HG03097 (cell line): Measurements from ENCODE around the gene TDRD9.
"Not testable (repeated sequence)": the region's sequence is repeated elsewhere in the genome, so short reads cannot be mapped to it uniquely, and the experiment has no call there.

Source experiments
- ATAC-seq: cut with Tn5 transposase; IDR thresholded peaks from one replicate; pipeline ENCODE4 v1.9.1; 2021; ENCODE audit not compliant: unreplicated experiment, low FRiP score

Gene TDRD9

DNA sequence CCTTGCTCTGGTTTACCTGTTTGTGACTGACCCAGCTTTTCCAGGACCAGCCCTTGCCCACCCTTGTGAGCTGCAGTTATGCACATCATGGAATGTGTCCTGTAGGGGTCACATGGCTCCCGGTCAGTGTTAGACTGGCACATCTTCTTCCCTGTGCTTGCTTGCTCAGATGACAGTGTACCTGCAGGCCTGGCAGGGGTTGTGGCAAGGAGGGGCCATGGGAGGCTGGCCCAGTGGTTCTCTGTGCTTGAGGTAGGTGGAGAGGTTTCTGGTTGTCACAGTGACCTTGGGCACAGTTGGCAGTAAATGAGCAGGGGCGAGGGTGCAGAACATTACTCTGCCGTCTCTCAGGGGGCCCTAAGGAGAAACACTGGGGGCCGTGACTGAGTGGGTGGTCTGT is 41.7 kb downstream of the TDRD9 start:
- ATAC-seq, result no peak

DNA sequence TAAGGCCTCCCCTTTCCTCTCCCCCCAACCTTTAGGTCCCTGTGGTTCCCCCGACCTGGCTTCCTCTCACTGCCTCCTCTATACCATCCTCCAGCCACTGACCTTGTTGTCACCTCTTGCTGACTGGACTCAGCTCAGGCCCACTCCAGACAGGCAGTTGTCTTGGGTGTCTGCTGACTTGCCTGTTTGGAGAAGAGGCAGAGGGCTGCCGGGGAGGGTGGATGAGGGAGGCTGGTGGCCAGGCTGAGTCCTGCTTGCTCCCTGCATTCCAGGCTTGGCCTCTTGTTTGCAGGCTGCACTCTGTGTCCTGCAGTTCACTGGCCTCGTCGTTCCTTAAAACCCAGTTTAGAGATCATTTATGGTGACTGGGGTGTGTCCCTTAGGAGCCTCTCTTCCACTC is 45.1 kb downstream of the TDRD9 start:
- no peak for ATAC-seq

DNA sequence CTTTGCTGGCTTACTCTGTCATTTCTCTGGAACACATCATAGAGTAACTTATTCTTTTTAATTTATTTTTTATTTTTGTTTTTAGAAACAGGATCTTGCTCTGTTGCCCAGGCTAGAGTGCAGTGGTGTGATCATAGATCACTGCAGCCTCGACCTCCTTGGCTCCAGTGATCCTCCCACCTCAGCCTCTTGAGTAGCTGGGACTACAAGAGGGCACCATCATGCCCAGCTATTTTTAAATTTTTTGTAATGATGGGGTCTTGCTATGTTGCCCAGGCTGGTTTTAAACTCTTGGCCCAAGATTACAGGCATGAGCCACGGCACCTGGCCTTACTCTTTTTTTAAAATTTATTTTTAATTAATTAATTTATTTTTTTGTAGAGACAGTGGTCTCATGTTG is 46.3 kb downstream of the TDRD9 start:
- ATAC-seq, result no peak

GRCh38 chr14:103980623-103981238 is 52.5 kb downstream of the TDRD9 start:
- ATAC-seq, result not testable (repeated sequence)

- ATAC-seq, result no peak
Measured at GRCh38 chr14:103984196-103984595, 55.9 kb downstream of the TDRD9 start.

DNA sequence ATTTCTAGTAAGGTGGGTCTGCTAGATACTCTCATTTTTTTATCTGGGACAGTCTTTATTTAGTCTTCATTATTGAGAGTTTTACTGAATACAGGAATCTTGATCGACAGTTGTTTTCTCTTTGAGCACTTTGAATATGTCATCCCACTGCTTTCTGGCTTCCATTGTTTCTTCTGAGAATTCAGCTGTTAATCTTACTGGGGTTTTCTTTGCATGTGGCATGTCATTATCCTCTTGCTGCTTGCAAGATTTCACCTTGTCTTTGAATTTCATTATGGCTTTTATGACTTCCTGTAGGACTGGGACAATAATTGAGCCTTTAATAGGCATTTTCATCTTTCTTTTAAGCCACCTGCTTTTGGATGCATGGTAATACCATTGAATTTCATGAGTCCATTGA is 60.8 kb downstream of the TDRD9 start:
- ATAC-seq, result no peak

- ATAC-seq, result no peak
Measured at GRCh38 chr14:103989964-103990363, 61.7 kb downstream of the TDRD9 start.

DNA sequence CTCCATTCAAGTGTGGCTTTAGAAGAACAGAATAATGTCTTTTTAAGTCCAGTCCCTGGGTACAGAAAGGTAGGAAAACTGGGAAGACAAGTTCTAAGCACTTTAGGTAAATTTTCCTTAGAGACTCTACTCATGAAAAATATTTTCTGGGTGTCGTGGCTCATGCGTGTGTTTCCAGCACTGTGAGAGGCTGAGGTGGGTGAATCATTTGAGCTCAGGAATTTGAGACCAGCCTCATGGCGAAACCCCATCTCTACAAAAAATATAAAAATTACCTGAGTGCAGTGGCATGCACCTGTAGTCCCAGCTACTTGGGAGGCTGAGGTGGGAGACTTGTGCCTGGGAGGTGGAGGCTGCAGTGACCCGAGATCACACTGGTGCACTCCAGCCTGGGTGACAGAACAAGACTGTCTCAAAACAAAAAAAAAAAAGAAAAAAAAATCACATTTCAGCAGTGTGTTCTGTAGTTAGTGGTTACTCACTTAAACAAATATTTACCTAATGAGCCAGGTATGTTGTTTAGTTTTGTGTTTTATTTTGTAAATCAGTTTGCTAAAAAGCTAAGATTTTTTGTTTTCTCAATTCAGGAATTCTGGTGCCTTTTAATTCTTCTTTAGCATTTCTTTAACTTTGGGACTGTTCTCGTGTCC is 66.4 kb downstream of the TDRD9 start:
- ATAC-seq, result no peak

- no peak for ATAC-seq
Measured at GRCh38 chr14:103995876-103996275, 67.6 kb downstream of the TDRD9 start.

GRCh38 chr14:103997391-103997790 is 69.1 kb downstream of the TDRD9 start:
- no peak for ATAC-seq

GRCh38 chr14:103998027-103998426 is 69.8 kb downstream of the TDRD9 start:
- no peak for ATAC-seq

GRCh38 chr14:103999795-104000440 is 71.7 kb downstream of the TDRD9 start:
- ATAC-seq, result no peak

GRCh38 chr14:104001003-104001402 is 72.7 kb downstream of the TDRD9 start:
- no peak for ATAC-seq

DNA sequence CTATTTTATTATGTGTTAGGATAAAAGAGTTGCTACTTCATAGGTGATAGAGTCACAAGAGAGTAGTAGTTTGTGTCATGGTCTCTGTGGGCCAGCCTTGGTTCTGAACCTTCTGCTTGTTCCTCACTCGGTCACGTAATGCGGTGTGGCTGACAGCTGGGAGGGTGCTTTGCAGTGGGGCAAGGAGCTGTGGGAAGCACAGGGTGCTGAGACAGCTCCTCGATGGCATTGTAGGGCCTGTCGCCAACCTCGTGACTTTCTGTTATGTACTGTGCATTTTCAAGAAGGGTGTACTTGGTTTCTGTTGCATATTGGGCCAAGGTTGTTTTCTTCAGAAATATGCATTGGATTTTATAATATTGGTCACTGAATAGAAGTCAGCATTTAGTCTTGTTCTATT is 75.4 kb downstream of the TDRD9 start:
- no peak for ATAC-seq

DNA sequence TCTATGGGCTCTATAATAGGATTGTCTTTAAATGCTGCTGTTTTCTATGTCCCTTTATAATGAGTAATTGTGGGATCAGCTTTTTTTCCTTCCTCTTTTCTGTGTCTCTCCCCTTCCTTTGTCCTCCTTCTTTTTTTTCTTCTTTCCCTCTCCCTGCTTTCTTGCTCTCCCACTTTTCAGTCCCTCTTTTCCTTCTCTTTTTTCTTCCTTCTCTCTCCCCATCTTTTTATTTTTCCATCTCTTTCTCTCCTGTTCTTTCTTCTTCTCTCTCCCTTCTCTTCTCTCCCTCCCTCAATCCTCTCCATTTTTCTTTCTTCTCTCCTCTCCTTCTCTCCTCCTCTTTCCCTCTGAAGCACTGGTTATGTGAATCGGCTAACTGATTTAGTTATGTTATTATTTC is 76.6 kb downstream of the TDRD9 start:
- ATAC-seq, result no peak

DNA sequence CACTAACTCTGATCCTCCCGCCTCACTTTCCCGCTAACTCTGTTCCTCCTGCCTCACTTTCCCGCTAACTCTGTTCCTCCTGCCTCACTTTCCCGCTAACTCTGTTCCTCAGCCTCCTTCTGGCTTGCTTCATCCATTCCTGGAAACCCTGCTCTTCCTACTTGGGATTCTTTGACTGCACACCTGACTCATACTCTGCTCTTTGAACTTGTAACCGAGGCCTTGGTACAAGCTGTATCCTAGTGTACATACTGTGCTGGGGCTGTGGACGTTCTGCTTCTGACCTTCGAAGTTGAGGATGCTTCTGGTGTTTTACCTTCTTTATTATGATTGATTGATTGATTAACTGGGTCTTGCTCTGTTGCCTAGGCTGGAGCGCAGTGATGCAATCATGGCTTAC is 77.2 kb downstream of the TDRD9 start:
- ATAC-seq, result no peak

DNA sequence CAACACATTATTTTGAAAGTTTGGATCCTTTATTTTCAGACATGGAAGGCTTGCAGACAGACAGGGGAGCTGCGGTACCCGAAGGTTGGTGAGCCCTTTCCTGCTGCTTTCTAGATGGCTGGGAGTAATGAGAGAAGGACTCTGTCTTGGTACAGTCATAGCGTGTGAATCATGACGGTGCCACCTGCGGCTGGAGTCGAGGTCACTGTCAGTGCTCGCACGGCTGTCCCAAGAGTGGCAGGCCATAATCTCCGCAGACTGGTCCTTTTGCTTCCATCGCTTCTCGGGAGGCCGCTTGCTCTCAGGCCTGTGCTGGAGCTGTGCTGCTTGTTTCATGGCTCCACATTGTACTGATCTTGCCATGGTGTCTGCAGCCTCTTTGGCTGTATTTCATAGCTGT is 78.9 kb downstream of the TDRD9 start:
- ATAC-seq, result no peak

DNA sequence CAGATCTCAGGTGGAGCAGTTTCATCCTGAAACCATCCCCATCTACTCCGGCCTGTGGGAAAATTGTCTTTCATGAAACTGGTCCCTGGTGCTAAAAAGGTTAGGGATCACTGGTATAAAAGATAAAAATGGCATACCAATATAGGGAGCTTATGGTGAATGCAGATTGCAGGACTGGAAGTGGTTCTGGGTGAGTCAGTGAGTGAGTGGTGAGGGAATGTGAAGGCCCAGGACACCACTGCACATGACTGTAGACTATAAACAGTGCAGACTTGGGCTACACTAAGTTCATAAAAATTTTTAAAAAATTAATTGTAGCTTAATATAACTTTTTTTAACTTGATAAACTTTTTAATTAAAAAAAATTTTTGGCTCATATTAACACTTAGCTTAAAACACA is 81.0 kb downstream of the TDRD9 start:
- ATAC-seq, result no peak

GRCh38 chr14:104011824-104012517 is 83.7 kb downstream of the TDRD9 start:
- ATAC-seq, result no peak

- no peak for ATAC-seq
Measured at GRCh38 chr14:104014764-104015163, 86.5 kb downstream of the TDRD9 start.

GRCh38 chr14:104016873-104017650 is 88.8 kb downstream of the TDRD9 start:
- ATAC-seq, result no peak
